22Rv1 (cell line): ENCODE results near the gene SERPING1.

Experiments
- CTCF ChIP-seq: fragments of 450-650 bp; IDR thresholded peaks from 2 replicates; pipeline ENCODE4 v1.5.1; 2017; ENCODE audit warnings: mild to moderate bottlenecking
- ZFX ChIP-seq: fragments of 450-650 bp; IDR thresholded peaks from 2 replicates; pipeline ENCODE4 v1.6.1; 2017; ENCODE audit warnings: antibody characterized with exemption, borderline replicate concordance

- TF ChIP-seq CTCF (no peak), ZFX (no peak)
Measured at GRCh38 chr11:57552479-57552878, 45.0 kb upstream of the SERPING1 start.
